COLO668 (cell line): ENCODE results near the gene TRUB2.
"Not testable (repeated sequence)": the region's sequence is repeated elsewhere in the genome, so short reads cannot be mapped to it uniquely, and the experiment has no call there.

Experiments
- DNase-seq: peaks from one replicate; lab custom pipeline; 2025; ENCODE audit not compliant: unreplicated experiment; lab: John Stamatoyannopoulos, UW

TRUB2 gene

GRCh38 chr9:128340691-128341434 is 18.6 kb upstream of the TRUB2 start:
- peak; percentile 41 for DNase-seq

DNA sequence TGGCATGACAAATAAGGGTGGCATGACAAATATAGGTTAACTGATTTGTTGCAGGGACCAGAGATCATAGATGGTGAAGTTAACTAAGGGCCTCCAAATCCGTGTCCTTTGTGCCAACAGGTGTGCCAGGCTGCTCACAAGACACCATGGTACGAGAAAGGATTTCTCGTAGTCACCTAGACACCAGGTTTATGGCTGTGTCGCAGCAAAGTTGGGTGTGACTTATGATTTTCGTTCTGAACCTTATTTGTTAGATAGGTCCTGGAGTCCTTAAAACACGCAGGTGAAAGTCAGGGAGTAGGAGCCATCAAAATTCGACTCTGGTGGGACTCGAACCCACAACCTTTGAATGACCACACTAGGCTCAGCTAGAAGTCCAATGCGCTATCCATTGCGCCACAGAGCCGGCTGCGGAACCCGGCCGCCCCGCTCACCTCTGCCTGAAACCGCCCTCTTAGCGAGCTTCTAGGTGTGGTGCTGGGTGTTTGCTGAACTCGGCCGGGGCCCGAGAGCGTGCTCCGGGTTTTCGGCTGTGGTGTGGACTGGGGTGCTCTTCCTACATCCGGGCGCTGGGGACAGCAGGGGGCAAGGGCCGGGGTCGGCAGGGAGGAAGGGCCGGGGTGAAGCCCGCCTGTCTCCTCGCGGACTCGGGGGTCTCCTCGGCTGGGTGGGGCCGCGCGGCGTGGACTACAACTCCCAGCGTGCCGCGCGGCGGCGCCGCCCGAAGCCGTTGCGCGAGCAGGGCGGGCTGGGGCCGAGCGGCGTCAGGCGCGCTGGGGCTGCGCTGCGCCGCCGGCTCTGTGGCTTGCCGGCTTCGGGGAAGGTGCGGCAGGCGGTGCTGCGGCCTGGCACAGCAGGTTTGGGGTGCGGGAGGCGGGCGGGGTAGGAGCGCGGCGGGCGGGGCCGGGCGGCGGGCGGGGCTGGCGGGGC is 17.8 kb upstream of the TRUB2 start, which contains the start of gene SLC27A4:
TSS of gene SLC27A4 (plus strand) at position 767 of the 930 bp plus-strand sequence. CDS start 2,606 bp downstream, outside the sequence.
- DNase-seq = peak; percentile 90

DNA sequence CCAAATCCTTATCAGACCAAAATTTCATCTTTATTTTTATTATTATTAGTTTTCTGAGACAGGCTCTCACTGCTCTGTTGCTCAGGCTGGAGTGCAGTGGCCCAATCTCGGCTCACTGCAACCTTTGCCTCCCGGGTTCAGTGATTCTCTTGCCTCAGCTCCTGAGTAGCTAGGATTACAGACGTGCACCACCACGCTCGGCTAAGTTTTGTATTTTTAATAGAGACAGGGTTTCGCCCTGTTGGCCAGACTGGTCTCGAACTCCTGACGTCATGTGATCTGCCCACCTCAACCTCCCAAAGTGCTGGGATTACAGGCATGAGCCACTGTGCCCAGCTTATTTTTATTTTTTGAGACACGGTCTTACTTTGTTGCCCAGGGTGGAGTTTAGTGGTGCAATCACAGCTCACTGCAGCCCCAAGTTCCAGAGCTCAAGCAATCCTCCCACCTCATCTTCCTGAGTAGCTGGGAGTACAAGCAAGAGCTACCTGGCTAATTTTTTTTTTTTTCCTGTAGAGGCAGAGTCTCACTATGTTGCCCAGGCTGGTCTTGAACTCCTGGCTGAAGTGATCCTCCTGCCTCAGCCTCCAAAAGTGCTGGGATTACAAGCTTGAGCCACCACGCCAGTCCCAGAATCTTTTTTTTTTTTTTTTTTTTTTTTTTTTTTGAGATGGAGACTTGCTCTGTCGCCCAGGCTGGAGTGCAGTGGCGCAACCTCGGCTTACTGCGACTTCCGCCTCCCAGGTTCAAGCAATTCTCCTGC is 16.8 kb upstream of the TRUB2 start:
- not testable (repeated sequence) for DNase-seq

- DNase-seq = no peak
Observed at GRCh38 chr9:128337936-128338335, 15.7 kb upstream of the TRUB2 start.

DNA sequence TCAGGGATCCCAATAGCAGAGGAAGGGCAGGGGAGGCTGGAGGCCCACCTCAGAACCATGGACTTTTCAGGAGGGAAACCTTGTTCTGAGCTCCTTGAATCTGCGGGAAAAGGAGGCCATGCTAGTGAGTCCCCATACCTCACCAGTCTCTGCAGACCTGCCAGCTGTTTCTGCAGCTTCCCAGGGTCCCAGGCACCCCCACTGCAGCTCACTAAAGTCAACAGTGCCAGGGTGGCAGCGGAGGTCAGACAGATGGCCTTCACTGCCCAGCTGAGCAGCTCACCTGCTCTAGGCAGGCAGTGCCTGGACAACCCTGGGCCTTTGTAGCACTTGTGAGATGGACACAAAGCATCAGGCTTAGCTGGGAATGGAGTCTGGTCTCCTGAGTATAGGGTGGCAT is 13.7 kb upstream of the TRUB2 start:
- DNase-seq = no peak

DNA sequence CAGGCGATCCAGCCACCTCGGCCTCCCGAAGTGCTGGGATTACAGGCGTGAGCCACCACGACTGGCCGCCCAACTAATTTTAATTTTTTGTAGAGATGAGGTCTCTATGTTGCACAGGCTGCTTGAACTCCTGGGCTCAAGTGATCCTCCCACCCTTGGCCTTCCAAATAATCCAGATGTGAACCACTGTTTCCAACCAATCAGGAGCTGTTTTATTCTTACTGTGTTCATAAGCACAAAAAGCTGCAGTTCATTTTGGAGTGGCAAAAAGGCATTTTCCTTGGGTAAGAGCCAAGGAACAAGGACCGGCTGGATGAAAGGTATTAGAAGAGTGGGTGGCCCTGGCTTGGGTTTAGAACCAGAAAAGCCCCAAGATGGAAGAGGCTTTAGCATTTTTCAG is 12.9 kb upstream of the TRUB2 start:
- DNase-seq = no peak

- no peak for DNase-seq
Observed at GRCh38 chr9:128333451-128333869, 11.2 kb upstream of the TRUB2 start.

- no peak for DNase-seq
Observed at GRCh38 chr9:128325629-128326028, 3.4 kb upstream of the TRUB2 start.

GRCh38 chr9:128324401-128324800 is 2.2 kb upstream of the TRUB2 start:
- no peak for DNase-seq

GRCh38 chr9:128323791-128324190 is 1.5 kb upstream of the TRUB2 start:
- DNase-seq = no peak

GRCh38 chr9:128323212-128323730 is 1.0 kb upstream of the TRUB2 start:
- DNase-seq = no peak

GRCh38 chr9:128321879-128322403 is 306 bp downstream of the TRUB2 start:
- DNase-seq = no peak

DNA sequence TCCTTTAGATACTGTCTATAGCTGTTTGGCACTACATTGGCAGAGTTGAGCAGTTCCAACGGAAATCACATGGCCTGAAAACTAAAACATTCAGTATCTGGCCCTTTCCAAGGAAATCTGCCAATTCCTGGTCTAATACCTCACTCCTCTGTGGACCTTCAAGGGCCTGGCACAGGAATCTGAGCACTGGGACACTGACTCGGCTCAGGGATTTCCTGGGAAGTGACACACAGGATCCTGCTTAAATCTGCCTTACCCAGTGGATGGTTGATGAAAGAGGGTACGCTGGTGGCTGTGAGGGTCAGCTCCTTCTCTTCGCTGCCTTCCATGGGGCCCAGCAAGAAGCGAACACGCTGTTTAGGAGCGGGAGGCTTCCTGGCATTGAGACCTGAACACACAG is 904 bp downstream of the TRUB2 start:
- no peak for DNase-seq

DNA sequence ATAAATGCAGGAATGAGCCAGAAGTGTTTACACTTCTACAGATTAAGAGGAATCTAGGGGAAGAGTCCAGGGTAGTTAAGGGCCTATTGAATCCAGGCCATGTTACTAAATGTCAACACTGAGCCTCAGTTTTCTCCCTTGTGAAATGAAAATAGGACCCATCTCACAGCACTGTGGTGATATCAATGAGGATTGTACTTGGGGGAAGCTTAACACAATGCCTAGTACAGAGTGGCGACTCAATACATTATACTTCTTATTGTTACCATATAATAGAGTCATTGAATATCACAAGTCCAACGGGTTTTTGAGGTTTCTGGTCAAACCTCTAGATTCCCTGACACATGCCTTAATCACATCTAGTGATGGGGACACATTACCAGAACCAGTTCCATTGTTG is 4.6 kb downstream of the TRUB2 start:
- DNase-seq = no peak

GRCh38 chr9:128316421-128316820 is 5.8 kb downstream of the TRUB2 start:
- DNase-seq = no peak

DNA sequence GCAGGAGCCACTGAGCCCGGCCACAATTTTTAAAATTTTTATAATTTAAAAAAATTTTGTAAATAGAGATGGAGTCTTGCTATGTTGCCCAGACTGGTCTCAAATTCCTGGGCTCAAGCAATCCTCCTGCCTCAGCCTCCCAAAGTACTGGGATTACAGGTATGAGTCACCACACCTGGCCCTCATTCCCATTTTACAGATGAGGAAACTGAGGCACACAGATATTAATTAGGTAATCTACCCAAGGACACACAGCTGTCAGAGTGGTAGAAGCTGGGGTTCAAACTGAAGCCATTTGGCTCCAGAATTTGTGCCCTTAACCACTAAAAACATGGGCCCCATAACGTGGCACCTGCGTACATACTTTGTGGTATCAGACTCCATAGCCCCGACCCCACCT is 7.5 kb downstream of the TRUB2 start:
- DNase-seq = no peak

GRCh38 chr9:128310461-128310860 is 11.8 kb downstream of the TRUB2 start:
- no peak for DNase-seq

GRCh38 chr9:128309551-128309950 is 12.7 kb downstream of the TRUB2 start:
- no peak for DNase-seq

GRCh38 chr9:128304971-128305288 is 17.3 kb downstream of the TRUB2 start:
- DNase-seq = no peak

DNA sequence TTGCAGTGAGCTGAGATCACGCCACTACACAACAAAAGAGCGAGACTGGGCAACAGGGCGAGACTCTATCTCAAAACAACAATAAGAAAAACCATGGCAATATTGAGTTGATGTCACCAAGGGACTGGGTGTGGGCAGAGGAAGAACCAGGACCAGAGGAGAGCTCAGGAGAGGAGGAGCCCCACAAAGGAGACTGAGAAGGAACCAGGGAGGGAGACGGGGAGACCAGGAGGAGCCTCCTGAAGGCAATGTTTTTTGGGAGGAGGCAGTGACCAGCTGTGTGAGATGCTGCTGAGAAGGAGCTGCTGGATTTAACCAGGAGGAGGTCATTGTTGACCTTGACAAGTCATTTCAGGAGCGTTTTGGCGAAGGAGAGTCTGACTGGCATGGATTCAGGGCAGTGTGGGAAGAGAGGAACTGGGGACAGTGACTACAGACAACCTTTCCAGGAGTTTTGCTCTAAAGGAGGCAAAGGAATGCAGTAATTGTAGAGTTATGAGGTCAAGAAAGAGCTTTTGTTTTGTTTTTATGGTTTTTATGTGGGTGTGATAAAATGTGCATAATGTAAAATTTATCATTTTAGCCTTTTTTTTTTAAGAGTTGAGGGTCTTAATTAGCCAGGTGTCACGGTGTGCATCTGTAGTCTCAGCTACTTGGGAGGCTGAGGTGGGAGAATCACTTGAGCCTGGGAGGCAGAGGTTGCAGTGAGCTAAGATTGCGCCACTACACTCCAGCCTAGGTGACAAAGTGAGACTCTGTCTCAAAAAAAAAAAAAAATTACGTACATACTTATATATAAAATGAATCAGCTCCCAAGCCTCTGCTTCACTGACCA is 17.9 kb downstream of the TRUB2 start:
- DNase-seq = no peak
